ENCODE measurements around the gene RNF182. TPM values are rescaled to one million over a fixed set of nuclear protein-coding genes. Genes with fewer than 3 reads are reported as not detected.
"Not testable (repeated sequence)": the region's sequence is repeated elsewhere in the genome, so short reads cannot be mapped to it uniquely, and the experiment has no call there.

The RNF182 gene
- polyA plus RNA-seq, 3 donors from 2014 or later: not detected

DNA sequence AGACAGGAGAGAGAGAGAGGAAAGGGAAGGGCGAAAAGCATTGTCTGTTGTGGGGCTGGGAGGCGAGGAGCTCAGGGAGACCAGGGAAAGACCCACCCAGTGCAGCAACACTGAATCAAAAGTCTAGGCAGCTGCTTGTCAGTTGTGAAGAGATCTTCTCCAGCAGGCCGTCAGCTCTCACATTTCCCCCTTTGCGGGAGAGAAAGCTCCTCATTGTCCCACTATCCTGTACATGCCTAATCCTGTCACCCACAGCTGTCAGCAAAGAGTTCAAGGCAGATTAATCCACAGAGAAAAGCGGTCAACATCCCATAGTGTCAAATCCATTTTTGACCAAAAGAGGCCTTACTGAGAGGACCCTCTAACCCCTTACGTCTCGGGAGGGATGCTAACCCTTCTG lies 27.3 kb downstream of the RNF182 start:
- H3K27ac Mint-ChIP-seq: no peak overlapping the region
- peaks cover 0 to 12% (median 2%) of the 10 kb centered on the region in 3 donors for H3K27me3 Mint-ChIP-seq (ENCODE audit: low read depth in 3 of 3)
- H3K9me3 Mint-ChIP-seq: peaks cover 0 to 4% (median 0%) of the 10 kb centered on the region in 6 donors
- H3K4me3 Mint-ChIP-seq: no peak overlapping the region
- no peaks in the 10 kb centered on the region for H3K4me1 Mint-ChIP-seq
- no peaks in the 10 kb centered on the region for H3K36me3 Mint-ChIP-seq
- no peak for DNase-seq

DNA sequence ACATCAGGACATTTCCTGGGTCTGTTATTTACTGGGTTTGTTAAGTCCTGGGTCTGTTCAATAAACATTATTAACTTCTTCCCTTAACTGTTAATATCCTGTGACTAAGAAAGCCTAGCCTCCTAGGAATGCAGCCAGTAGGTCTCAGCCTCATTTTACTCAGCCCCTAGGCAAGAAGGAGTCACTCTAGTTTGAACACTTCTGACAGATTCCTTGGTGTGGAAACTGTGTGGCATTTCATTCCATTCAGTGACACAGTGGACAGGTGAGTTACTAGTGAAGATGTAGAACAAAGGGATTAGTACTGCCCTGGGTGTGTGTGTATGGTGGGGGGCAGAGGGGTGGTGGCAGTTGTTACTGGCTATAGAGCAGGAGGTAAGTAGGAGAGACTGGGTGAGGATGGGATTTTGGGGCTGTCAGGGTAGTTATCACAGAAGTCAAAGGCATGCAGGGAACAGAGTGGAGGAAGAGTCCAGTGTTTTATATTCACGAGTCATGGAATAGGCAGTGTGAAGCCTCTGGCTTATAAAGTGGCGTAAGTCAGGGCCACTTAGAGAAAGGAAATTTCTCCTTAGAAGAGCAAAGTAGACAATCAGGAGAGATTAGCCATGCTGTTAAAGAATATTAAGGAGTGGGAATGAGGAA lies 28.4 kb downstream of the RNF182 start:
- no peak for DNase-seq
- Mint-ChIP-seq H3K9me3 (no peaks in the 10 kb centered on the region), H3K27me3 (ENCODE audit: low read depth in 3 of 3) (peaks cover 0 to 6% (median 2%) of the 10 kb centered on the region in 3 donors), H3K4me3 (no peak overlapping the region), H3K36me3 (no peaks in the 10 kb centered on the region), H3K27ac (no peak overlapping the region), H3K4me1 (no peaks in the 10 kb centered on the region)

- no peak overlapping the region for H3K27ac Mint-ChIP-seq
- H3K27me3 Mint-ChIP-seq (ENCODE audit: low read depth in 3 of 3): peaks cover 6 to 17% (median 10%) of the 10 kb centered on the region in 3 donors
- H3K36me3 Mint-ChIP-seq: peaks cover 0 to 3% (median under 1%) of the 10 kb centered on the region in 3 donors
These were observed 40.9 kb downstream of the RNF182 start for GRCh38 chr6:13965582-13966127.

DNA sequence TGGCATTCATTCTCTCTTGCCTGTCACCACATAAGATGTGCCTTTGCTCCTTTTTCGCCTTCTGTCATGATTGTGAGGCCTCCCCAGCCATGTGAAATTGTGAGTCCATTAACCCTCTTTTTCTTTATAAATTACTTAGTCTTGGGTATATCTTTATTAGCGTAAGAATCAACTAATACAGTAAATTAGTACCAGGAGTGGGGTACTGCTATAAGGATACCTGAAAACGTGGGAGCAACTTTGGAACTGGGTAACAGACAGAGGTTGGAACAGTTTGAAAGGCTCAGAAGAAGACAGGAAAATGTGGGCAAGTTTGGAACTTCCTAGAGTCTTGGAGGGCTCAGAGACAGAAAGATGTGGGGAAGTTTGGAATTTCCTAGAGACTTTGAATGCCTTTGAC lies 46.6 kb downstream of the RNF182 start:
- no peak overlapping the region for H3K27ac Mint-ChIP-seq
- no peak overlapping the region for H3K4me3 Mint-ChIP-seq
- peaks cover 6 to 29% (median 21%) of the 10 kb centered on the region in 6 donors for H3K9me3 Mint-ChIP-seq
- no peak for DNase-seq
- H3K27me3 Mint-ChIP-seq (ENCODE audit: low read depth in 3 of 3): peaks cover 5 to 18% (median 6%) of the 10 kb centered on the region in 3 donors
- no peaks in the 10 kb centered on the region for H3K4me1 Mint-ChIP-seq
- H3K36me3 Mint-ChIP-seq: peaks cover 0 to 10% (median 4%) of the 10 kb centered on the region in 3 donors

More at GRCh38 chr6:13965582-13966127, 40.9 kb downstream of the RNF182 start:
- DNase-seq: no peak
- Mint-ChIP-seq H3K4me1 (no peaks in the 10 kb centered on the region), H3K9me3 (peaks cover 0 to 3% (median 1%) of the 10 kb centered on the region in 6 donors), H3K4me3 (no peak overlapping the region)

DNA sequence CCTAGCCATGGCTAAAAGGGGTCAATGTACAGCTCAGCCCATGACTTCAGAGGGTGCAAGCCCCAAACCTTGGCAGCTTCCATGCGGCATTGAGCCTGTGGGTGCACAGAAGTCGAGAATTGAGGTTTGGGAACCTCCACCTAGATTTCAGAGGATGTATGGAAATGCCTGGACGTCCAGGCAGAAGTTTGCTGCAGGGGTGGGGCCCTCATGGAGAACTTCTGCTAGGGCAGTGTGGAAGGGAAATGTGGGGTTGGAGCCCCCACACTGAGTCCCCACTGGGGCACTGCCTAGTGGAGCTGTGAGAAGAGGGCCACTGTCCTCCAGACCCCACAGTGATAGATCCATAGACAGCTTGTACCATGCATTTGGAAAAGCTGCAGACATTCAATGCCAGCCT lies 47.9 kb downstream of the RNF182 start:
- H3K36me3 Mint-ChIP-seq, H3K4me3 Mint-ChIP-seq, DNase-seq, H3K4me1 Mint-ChIP-seq, H3K27ac Mint-ChIP-seq: not testable (repeated sequence)
- peaks cover 6 to 29% (median 21%) of the 10 kb centered on the region in 6 donors for H3K9me3 Mint-ChIP-seq
- peaks cover 3 to 18% (median 10%) of the 10 kb centered on the region in 3 donors for H3K27me3 Mint-ChIP-seq (ENCODE audit: low read depth in 3 of 3)

DNA sequence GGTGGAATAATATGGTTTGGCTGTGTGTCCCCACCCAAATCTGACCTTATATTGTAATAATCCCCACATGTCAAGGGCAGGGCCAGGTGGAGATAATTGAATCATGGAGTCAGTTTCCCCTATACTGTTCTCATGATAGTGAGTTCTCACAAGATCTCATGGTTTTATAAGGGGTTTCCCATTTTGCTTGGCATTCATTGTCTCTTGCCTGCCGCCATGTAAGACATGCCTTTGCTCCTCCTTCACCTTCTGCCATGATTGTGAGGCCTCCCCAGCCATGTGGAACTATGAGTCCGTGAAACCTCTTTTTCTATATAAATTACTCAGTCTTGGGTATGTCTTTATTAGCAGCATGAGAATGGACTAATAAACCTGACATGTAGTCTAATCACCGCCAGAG lies 48.7 kb downstream of the RNF182 start:
- H3K4me3 Mint-ChIP-seq, H3K27ac Mint-ChIP-seq, H3K4me1 Mint-ChIP-seq, DNase-seq, H3K36me3 Mint-ChIP-seq: not testable (repeated sequence)
- peaks cover 3 to 13% (median 6%) of the 10 kb centered on the region in 3 donors for H3K27me3 Mint-ChIP-seq (ENCODE audit: low read depth in 3 of 3)
- peaks cover 6 to 29% (median 21%) of the 10 kb centered on the region in 6 donors for H3K9me3 Mint-ChIP-seq

DNA sequence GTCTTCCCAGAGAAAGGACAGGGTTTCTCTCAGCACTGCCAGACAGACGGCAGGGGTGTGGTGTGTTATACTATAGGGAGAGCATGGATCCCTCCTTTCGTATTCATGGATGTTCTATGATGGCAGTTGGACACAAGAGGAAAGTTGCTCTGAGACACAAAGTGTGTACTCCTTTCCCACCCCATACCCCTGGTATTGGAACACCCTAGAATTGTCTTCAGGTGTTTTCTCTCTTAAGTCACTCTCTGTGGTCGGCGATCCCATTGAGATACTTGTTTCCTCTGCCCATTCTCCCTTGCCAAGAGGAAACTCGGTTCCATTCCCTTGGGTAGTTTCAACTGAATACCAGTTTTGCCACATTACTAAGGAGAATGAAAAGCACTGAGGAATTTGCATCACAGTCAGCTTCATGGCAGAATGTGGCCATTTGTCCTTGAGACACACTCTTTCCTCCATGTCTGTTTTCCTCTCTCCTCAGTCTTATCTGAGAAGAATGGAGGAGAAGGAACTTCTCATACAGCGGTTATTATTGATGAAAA lies 53.4 kb downstream of the RNF182 start:
- H3K36me3 Mint-ChIP-seq: no peaks in the 10 kb centered on the region
- DNase-seq: no peak
- peaks cover 2 to 6% (median 4%) of the 10 kb centered on the region in 6 donors for H3K9me3 Mint-ChIP-seq
- no peak overlapping the region for H3K27ac Mint-ChIP-seq
- no peaks in the 10 kb centered on the region for H3K4me1 Mint-ChIP-seq
- H3K4me3 Mint-ChIP-seq: no peak overlapping the region
- H3K27me3 Mint-ChIP-seq (ENCODE audit: low read depth in 3 of 3): peaks cover 3 to 9% (median 8%) of the 10 kb centered on the region in 3 donors

- H3K9me3 Mint-ChIP-seq: peaks cover 0 to 2% (median under 1%) of the 10 kb centered on the region in 6 donors
- H3K4me1 Mint-ChIP-seq: no peaks in the 10 kb centered on the region
These were observed 54.0 kb downstream of the RNF182 start for GRCh38 chr6:13978787-13979186.

DNA sequence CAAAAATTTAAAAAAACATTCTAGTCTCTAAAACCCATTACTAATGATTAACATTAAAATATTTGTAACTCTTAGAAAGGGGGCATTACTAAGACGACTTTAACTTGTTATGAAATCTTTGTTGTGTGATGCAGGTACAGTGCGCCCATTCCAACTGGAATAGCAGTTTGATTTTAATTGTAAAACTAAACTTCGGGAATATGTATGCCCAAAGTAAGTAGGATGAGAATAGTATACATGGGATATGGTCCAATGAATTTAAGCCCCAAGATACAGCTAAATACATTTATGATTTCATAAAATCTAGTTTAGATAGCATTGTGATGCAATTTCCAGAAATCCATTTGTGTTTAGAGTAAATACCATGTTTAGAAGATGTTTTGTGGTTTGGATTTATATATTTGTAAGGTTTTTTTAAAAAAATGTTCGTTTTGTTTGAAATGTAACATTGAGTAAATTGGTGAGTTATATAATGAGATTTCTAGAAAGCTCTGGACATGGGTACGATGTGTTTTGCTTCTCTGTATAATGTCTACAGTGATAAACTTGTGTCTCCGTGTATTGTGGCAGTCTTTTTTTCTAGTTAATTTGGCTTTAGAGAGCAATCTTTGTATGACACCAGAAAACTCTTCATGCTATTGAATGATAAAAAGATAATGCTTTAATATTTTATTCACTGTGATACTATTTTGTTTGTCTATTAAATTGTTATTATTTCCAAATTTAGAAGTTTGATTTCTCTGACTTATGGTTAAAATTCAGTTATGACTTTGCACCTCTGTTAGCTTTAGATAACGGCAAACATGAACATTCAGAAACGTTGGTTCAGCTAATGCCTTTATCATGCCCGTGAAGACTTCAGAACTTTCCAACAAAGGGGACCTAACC lies 54.8 kb downstream of the RNF182 start:
- Mint-ChIP-seq H3K4me1 (no peaks in the 10 kb centered on the region), H3K36me3 (no peaks in the 10 kb centered on the region), H3K27ac (no peak overlapping the region), H3K27me3 (ENCODE audit: low read depth in 3 of 3) (peaks cover 3 to 11% (median 9%) of the 10 kb centered on the region in 3 donors), H3K4me3 (no peak overlapping the region), H3K9me3 (peaks cover 0 to 4% (median 0%) of the 10 kb centered on the region in 6 donors)
- no peak for DNase-seq

More at GRCh38 chr6:13978787-13979186, 54.0 kb downstream of the RNF182 start:
- no peak for DNase-seq
- no peak overlapping the region for H3K4me3 Mint-ChIP-seq
- no peak overlapping the region for H3K27ac Mint-ChIP-seq
- peaks cover 3 to 9% (median 9%) of the 10 kb centered on the region in 3 donors for H3K27me3 Mint-ChIP-seq (ENCODE audit: low read depth in 3 of 3)
- H3K36me3 Mint-ChIP-seq: no peaks in the 10 kb centered on the region

DNA sequence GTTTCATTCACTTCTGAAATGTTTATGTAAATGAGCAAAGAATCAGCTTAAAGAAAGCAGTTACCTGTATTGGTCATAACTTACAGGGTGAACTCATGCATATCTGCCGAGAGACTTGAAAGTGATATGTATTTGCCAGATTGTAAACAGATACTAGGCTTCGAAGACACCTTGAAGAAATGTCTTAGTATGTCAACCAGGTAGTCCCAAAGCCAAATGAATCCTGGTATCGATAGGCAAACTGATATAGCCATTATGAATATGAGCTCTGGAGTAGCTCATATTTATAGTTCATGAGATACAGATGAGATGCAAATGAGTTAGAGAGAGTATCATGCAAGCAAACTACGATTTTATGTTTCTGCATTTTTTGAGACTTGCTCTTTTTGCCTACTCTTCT lies 55.8 kb downstream of the RNF182 start:
- Mint-ChIP-seq H3K27me3 (ENCODE audit: low read depth in 3 of 3) (peaks cover 0 to 7% (median 7%) of the 10 kb centered on the region in 3 donors), H3K4me1 (no peaks in the 10 kb centered on the region), H3K4me3 (no peak overlapping the region), H3K9me3 (peaks cover 0 to 4% (median 0%) of the 10 kb centered on the region in 6 donors), H3K27ac (no peak overlapping the region), H3K36me3 (no peaks in the 10 kb centered on the region)
- no peak for DNase-seq

GRCh38 chr6:13985663-13986325 lies 61.0 kb downstream of the RNF182 start:
- Mint-ChIP-seq H3K27ac (no peak overlapping the region), H3K4me3 (no peak overlapping the region), H3K36me3 (no peaks in the 10 kb centered on the region), H3K4me1 (no peaks in the 10 kb centered on the region), H3K27me3 (ENCODE audit: low read depth in 3 of 3) (peaks cover 2 to 30% (median 5%) of the 10 kb centered on the region in 3 donors), H3K9me3 (peaks cover 0 to 5% (median 0%) of the 10 kb centered on the region in 6 donors)
- DNase-seq: no peak

DNA sequence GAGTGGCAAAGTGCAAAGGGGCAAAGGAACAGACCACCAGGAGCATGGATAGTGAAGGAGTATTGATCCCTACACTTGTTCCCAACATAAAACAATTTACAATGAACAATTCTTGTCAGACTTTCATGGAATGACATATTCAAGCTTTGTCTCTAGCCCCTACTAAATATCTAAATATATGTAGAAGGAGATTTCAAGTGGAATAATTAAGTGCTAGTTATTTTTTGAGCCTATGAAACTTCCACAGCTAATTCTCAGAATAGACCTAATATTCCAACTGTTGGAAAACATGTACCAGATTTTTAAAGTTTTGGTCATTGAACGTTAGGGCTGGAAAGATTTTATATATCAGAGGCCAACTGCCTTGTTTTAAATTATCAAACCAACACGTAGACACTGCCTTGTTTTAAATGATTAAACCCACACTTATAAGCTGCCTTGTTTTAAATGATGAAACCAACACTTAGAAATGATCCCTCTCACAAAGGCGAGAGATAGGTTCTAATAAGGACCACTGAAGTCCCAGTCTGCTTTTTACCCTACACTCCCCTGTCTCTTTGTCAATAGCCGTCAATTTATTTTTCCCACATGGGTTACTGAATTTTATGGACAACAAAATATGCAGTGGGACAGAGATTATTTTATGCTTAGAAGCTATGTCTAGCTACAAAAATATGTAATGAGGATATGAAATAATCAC lies 62.1 kb downstream of the RNF182 start:
- Mint-ChIP-seq H3K4me3 (no peak overlapping the region), H3K27me3 (ENCODE audit: low read depth in 3 of 3) (peaks cover 2 to 33% (median 5%) of the 10 kb centered on the region in 3 donors), H3K27ac (no peak overlapping the region), H3K4me1 (no peaks in the 10 kb centered on the region), H3K9me3 (peaks cover 0 to 5% (median 0%) of the 10 kb centered on the region in 6 donors), H3K36me3 (no peaks in the 10 kb centered on the region)
- no peak for DNase-seq
